ENCODE data around the gene IL17REL. TPM values are rescaled to one million over a fixed set of nuclear protein-coding genes. Genes with fewer than 3 reads are reported as not detected.

The IL17REL gene
- total RNA-seq, 1 experiment from 2014 or later = not detected

- peak overlapping the region; percentile 82 for H3K4me3 Mint-ChIP-seq (ENCODE audit: unreplicated experiment)
- peaks cover 7% of the 10 kb centered on the region for H3K4me1 Mint-ChIP-seq (ENCODE audit: low read depth, unreplicated experiment)
- Histone ChIP-seq H3K36me3 (ENCODE audit: control insufficient read depth, insufficient read depth, low read length) (peaks cover 4% of the 10 kb centered on the region), H3K4me1 (peaks cover 49% of the 10 kb centered on the region), H3K4me3 (ENCODE audit: low read depth, low read length) (no peak overlapping the region), H3K27me3 (replicated peaks; ENCODE audit: control insufficient read depth, insufficient read depth, low read length) (no peaks in the 10 kb centered on the region), H3K9me3 (no peaks in the 10 kb centered on the region)
- H3K9me3 Mint-ChIP-seq (ENCODE audit: unreplicated experiment) = no peaks in the 10 kb centered on the region
- TF ChIP-seq, protein P1, sequence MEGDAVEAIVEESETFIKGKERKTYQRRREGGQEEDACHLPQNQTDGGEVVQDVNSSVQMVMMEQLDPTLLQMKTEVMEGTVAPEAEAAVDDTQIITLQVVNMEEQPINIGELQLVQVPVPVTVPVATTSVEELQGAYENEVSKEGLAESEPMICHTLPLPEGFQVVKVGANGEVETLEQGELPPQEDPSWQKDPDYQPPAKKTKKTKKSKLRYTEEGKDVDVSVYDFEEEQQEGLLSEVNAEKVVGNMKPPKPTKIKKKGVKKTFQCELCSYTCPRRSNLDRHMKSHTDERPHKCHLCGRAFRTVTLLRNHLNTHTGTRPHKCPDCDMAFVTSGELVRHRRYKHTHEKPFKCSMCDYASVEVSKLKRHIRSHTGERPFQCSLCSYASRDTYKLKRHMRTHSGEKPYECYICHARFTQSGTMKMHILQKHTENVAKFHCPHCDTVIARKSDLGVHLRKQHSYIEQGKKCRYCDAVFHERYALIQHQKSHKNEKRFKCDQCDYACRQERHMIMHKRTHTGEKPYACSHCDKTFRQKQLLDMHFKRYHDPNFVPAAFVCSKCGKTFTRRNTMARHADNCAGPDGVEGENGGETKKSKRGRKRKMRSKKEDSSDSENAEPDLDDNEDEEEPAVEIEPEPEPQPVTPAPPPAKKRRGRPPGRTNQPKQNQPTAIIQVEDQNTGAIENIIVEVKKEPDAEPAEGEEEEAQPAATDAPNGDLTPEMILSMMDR (IDR thresholded peaks at IDR 0.05; ENCODE audit: insufficient read depth in 1 of 2, low read depth in 1 of 2, low read length in 1 of 2, severe bottlenecking in 1 of 2, unreplicated experiment in 1 of 2) = no peak
- H3K36me3 Mint-ChIP-seq (ENCODE audit: insufficient read depth, unreplicated experiment) = peaks cover 32% of the 10 kb centered on the region
- peak overlapping the region; percentile 92 for H3K27ac Mint-ChIP-seq (ENCODE audit: unreplicated experiment)
- POLR2A ChIA-PET = interaction anchor here (0.6 kb wide), 1 partner anchor 15 kb away, joined by 3 read pairs; no protein-coding TSS in a partner anchor
- BruUV-seq (replicated peaks) = no TSS peak
- CTCF ChIA-PET = no interaction called here
- intact Hi-C loops (cut with micrococcal nuclease; ENCODE audit: unreplicated experiment) = no loop called here
- no peaks in the 10 kb centered on the region for H3K27me3 Mint-ChIP-seq (ENCODE audit: insufficient read depth, unreplicated experiment)
- DNase-seq = no peak
Observed at GRCh38 chr22:49958366-49958921, 54.1 kb downstream of the IL17REL start.

DNA sequence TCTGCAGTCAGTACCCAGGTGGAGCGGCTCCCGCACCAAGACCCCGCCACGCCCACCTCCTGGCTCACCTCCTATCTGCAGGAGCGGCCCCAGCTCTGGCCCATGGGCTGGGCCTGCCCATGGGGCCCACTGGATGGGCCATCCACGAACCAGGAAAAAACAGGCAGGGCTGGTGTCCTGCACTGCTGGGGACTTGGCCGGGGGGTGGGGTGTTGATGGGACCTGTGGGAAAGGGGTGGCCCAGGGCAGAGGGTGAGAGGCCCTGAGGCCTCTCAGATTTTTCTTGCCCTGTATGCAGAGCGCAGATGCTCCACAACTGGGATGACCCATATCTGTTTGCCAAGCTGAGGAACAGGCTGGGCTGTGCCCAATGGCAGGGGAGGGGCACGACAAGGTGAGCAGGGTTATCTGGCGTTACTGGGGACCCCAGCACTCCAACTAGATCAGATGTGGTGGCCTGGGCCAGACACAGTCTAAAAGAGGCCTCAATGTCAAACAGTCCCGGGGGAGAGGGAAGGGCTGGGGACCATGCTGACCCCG is 54.7 kb downstream of the IL17REL start:
- Histone ChIP-seq H3K36me3 (ENCODE audit: control insufficient read depth, insufficient read depth, low read length) (peaks cover 2% of the 10 kb centered on the region), H3K4me3 (ENCODE audit: low read depth, low read length) (no peak overlapping the region), H3K4me1 (peaks cover 49% of the 10 kb centered on the region), H3K9me3 (no peaks in the 10 kb centered on the region), H3K27me3 (replicated peaks; ENCODE audit: control insufficient read depth, insufficient read depth, low read length) (no peaks in the 10 kb centered on the region)
- TF ChIP-seq, protein P1 (IDR thresholded peaks at IDR 0.05; ENCODE audit: insufficient read depth in 1 of 2, low read depth in 1 of 2, low read length in 1 of 2, severe bottlenecking in 1 of 2, unreplicated experiment in 1 of 2) = no peak
- Mint-ChIP-seq H3K9me3 (ENCODE audit: unreplicated experiment) (no peaks in the 10 kb centered on the region), H3K4me3 (ENCODE audit: unreplicated experiment) (no peak overlapping the region), H3K27me3 (ENCODE audit: insufficient read depth, unreplicated experiment) (no peaks in the 10 kb centered on the region), H3K27ac (ENCODE audit: unreplicated experiment) (peak overlapping the region; percentile 92), H3K4me1 (ENCODE audit: low read depth, unreplicated experiment) (peaks cover 7% of the 10 kb centered on the region), H3K36me3 (ENCODE audit: insufficient read depth, unreplicated experiment) (peaks cover 27% of the 10 kb centered on the region)
- ChIA-PET POLR2A (no interaction called here), CTCF (no interaction called here)
- intact Hi-C loops (cut with micrococcal nuclease; ENCODE audit: unreplicated experiment) = no loop called here
- no TSS peak for BruUV-seq (replicated peaks)
- no peak for DNase-seq

- no peaks in the 10 kb centered on the region for H3K27me3 Mint-ChIP-seq (ENCODE audit: insufficient read depth, unreplicated experiment)
- H3K9me3 Mint-ChIP-seq (ENCODE audit: unreplicated experiment) = no peaks in the 10 kb centered on the region
- no peak overlapping the region for H3K4me3 Mint-ChIP-seq (ENCODE audit: unreplicated experiment)
- H3K4me3 ChIP-seq (ENCODE audit: low read depth, low read length) = no peak overlapping the region
- no peaks in the 10 kb centered on the region for H3K9me3 ChIP-seq
- no peak for DNase-seq
- POLR2A ChIA-PET = no interaction called here
- no peaks in the 10 kb centered on the region for H3K27me3 ChIP-seq (replicated peaks; ENCODE audit: control insufficient read depth, insufficient read depth, low read length)
- CTCF ChIA-PET = interaction anchor here (0.6 kb wide), 1 partner anchor 28 kb away, joined by 4 read pairs; no protein-coding TSS in a partner anchor
- peaks cover 2% of the 10 kb centered on the region for H3K36me3 ChIP-seq (ENCODE audit: control insufficient read depth, insufficient read depth, low read length)
- H3K36me3 Mint-ChIP-seq (ENCODE audit: insufficient read depth, unreplicated experiment) = peaks cover 25% of the 10 kb centered on the region
- H3K27ac Mint-ChIP-seq (ENCODE audit: unreplicated experiment) = no peak overlapping the region
- BruUV-seq (replicated peaks) = no TSS peak
- TF ChIP-seq, protein P1 (IDR thresholded peaks at IDR 0.05; ENCODE audit: insufficient read depth in 1 of 2, low read depth in 1 of 2, low read length in 1 of 2, severe bottlenecking in 1 of 2, unreplicated experiment in 1 of 2) = no peak
- intact Hi-C loops (cut with micrococcal nuclease; ENCODE audit: unreplicated experiment) = no loop called here
- H3K4me1 ChIP-seq = peaks cover 50% of the 10 kb centered on the region
- peaks cover 12% of the 10 kb centered on the region for H3K4me1 Mint-ChIP-seq (ENCODE audit: low read depth, unreplicated experiment)
Observed at GRCh38 chr22:49956914-49957825, 55.4 kb downstream of the IL17REL start.

Data from Caco-2 (cell line).